GM12801 (cell line): ENCODE data around the gene AMN.

Source experiments
- TF ChIP-seq, protein P1 (sequence below): IDR thresholded peaks from one replicate; pipeline ENCODE4 v1.5.1; 2011; ENCODE audit warnings: control low read depth; ENCODE audit not compliant: insufficient read length; ENCODE audit errors: extremely low read depth

The AMN gene

DNA sequence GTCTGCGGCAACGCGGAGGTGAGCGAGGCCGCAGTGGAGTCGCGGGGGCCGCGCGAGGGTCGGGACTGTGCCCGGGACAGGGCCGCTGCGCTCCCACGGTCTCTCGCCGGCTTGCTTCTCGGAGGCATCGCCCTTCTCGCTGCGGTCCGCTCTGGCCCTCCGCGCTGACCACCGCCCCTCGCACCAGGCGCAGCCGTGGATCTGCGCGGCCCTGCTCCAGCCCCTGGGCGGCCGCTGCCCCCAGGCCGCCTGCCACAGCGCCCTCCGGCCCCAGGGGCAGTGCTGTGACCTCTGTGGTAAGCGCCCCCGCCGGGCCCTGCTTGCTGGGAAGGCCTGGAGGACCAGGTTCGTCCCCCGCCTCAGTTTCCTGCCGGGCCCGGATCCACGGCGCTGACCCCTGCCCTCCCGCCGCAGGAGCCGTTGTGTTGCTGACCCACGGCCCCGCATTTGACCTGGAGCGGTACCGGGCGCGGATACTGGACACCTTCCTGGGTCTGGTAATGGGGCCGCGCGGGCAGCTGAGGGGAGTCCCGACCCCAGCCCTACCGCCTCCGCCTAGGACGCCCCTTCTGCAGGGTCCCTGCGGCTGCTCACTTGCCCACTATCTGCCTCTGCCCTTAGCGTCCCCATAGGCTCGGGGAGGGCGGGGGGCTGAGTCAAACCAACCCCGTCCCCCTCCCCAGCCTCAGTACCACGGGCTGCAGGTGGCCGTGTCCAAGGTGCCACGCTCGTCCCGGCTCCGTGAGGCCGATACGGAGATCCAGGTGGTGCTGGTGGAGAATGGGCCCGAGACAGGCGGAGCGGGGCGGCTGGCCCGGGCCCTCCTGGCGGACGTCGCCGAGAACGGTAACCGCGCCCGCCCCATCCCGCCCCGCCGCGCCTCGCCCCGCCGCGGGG is 7.0 kb downstream of the AMN start:
- TF ChIP-seq, protein P1, sequence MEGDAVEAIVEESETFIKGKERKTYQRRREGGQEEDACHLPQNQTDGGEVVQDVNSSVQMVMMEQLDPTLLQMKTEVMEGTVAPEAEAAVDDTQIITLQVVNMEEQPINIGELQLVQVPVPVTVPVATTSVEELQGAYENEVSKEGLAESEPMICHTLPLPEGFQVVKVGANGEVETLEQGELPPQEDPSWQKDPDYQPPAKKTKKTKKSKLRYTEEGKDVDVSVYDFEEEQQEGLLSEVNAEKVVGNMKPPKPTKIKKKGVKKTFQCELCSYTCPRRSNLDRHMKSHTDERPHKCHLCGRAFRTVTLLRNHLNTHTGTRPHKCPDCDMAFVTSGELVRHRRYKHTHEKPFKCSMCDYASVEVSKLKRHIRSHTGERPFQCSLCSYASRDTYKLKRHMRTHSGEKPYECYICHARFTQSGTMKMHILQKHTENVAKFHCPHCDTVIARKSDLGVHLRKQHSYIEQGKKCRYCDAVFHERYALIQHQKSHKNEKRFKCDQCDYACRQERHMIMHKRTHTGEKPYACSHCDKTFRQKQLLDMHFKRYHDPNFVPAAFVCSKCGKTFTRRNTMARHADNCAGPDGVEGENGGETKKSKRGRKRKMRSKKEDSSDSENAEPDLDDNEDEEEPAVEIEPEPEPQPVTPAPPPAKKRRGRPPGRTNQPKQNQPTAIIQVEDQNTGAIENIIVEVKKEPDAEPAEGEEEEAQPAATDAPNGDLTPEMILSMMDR, result no peak

DNA sequence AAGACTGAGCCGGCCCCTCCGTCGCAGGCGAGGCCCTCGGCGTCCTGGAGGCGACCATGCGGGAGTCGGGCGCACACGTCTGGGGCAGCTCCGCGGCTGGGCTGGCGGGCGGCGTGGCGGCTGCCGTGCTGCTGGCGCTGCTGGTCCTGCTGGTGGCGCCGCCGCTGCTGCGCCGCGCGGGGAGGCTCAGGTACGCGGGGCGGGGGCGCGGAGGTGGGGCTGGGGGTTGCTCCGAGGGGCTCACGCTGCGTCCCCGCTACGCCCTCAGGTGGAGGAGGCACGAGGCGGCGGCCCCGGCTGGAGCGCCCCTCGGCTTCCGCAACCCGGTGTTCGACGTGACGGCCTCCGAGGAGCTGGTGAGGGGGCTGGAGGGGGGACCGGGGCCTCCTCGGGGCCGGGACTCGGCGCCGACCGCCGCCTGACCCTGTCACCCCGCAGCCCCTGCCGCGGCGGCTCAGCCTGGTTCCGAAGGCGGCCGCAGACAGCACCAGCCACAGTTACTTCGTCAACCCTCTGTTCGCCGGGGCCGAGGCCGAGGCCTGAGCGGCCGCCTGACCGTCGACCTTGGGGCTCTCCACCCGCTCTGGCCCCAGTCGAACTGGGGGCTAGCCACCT is 7.8 kb downstream of the AMN start:
- TF ChIP-seq, protein P1, result no peak

DNA sequence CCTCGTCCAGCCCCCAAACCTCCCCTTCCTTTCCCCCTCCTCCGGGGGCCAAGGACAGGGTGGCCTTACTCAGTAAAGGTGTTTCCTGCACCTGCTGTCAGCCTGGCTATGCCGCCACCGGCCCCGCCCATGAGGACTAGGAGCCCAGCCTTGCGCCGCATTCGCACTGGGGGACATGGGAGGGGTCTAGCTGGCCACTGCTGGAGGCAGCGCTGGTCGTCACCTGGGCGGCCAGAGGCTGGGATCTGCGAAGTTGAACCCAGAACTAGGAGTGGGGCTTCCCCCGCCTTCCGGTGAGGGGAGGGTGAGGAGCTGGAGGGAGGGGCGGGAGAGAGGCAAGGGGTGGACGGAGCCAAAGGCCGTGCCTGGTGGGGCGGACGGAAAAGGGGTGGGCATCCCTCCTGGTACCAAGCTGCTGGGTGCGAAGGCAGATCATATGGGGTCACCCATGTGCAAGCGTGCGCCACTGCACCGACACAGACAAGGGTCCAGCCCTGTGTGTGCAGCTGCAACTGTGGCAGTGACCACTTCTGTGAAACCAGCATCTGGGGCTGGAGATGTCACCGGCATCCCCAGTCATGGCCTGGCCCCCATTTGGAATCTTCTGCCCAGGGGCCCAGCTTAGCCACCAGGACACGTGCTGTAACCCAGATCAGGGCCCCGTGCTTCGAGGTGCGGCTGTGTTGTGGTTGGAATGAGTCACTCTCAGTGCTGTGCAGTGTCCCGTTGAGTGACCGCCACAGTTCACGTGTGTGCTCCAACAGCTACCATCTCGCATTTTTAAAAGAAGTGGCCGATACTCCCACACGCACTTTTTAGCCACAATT is 8.5 kb downstream of the AMN start:
- TF ChIP-seq, protein P1, result no peak

DNA sequence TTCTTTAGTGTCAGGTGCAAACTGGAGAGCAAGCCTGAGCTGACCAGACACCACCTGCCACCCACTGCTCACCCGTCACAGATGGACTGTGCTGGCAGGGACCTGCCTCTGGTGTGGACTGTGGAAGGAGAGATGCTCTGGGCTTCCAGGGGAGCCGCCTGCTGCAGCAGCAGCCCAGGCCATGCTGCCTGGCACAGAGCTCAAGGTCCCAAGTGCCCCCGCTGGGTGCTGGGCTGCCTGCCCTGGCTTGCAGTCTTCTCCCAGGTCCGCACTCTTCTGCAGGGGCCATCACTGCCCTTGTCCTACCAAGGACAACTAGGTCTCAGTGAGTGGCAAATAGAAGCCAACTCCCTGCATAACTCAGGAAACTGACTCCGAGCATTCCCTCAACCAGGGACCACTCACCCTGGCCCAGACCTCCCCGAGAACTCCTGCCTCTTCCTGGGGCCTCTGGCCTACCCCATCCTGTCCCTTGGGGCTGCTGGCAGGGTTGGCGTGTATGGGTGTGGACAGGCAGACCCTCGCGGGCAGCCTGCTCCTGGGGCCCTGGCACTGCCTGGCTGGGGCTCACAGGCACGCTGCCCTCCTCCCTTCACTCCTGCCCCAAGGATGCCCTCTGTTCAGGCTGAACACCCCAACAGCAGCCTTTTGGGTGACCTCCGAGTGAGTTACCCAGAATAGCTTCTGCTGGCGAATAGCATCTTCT is 9.3 kb downstream of the AMN start:
- TF ChIP-seq, protein P1, result no peak

DNA sequence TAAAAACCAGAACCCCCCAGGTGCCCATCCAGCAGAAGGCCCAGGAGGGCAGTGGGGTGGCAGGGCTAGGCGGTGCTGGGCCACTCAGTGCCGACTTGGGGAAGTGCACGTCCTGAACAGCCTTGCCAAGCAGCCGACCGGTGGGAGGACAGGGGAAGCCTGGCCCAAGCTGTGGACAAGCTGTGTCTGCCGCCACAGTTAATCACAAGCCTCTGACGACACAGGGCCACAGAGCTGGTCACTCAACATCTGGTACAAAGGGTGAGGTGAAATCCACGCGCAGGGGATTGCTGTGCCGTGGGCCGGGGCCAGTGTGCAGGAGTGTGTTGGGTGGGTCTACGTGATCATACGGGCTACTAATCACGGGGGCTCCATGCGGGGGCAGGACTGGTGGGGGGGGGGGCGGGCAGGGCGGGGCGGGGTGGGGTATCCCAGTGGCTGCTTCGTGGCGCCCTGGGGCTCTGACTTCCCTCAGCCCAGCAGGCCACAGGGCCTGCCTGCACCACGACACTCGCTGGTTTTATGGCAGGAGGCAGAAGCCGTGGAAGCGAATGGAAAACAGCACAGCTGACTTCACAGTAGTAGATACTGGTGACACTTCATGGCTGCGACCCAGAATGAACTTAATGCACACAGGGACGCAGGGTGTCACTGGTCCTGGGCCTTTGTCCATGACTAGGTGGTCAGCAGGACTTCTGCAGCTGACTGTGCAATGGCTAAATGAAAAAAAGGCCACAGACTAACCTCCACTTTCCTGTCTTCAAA is 10.2 kb downstream of the AMN start:
- TF ChIP-seq, protein P1, result no peak

DNA sequence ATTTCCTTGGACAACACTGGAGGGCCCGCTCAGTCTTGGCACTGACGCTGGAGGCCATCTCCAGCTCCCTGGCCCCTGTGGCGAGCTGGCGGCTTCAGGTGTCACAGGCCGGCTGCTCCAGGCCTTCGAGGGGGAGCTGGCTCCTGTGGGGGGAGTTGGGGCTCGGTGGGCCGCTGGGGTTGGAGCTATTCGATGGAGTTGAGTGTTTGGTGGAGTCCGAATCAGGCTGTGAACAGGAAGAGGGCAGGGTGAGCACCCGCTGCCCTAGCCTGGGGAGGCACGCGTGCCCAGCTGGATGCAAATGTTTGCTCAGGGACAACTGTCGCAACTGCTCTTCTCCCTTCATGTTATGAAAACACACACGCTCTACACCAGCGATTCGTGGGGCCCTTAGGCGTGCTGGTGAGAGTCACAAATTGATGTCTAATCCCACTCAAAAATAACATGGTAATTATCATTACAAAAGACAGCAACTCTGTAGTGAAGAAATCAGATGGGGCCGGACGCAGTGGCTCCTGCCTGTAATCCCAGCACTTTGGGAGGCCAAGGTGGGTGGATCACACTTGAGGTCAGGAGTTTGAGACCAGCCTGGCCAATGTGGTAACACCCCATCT is 11.3 kb downstream of the AMN start:
- TF ChIP-seq, protein P1, result no peak
